HepG2 (cell line): ENCODE measurements around the gene OBSL1. TPM values are rescaled to one million over a fixed set of nuclear protein-coding genes. Genes with fewer than 3 reads are reported as not detected.

Experiments
- ARNTL ChIP-seq: sonication (generic); formaldehyde crosslinking; IDR thresholded peaks from 2 replicates; pipeline ENCODE4 v1.4.0; 2020; ENCODE audit warnings: mild to moderate bottlenecking, missing genetic modification reagents
- BCL6 ChIP-seq: IDR thresholded peaks from 2 replicates; pipeline ENCODE4 v1.6.1; 2016; ENCODE audit warnings: missing genetic modification reagents, missing compliant biosample characterization
- BRF2 ChIP-seq: sonication (generic); formaldehyde crosslinking; IDR thresholded peaks from 2 replicates; pipeline ENCODE4 v1.8.1; 2022; ENCODE audit warnings: mild to moderate bottlenecking, missing genetic modification reagents
- CHCHD3 ChIP-seq: sonication (generic); formaldehyde crosslinking; IDR thresholded peaks from 2 replicates; pipeline ENCODE4 v1.8.0; 2022; ENCODE audit warnings: mild to moderate bottlenecking, missing genetic modification reagents, moderate library complexity
- FUBP1 ChIP-seq: sonication (generic); formaldehyde crosslinking; IDR thresholded peaks from 2 replicates; pipeline ENCODE4 v1.5.1; 2020; ENCODE audit warnings: missing genetic modification reagents, mild to moderate bottlenecking, borderline replicate concordance
- HMG20B ChIP-seq: conservative IDR thresholded peaks from 2 replicates; pipeline ENCODE4 v1.6.1; 2016; ENCODE audit warnings: missing genetic modification reagents, missing compliant biosample characterization
- PAWR ChIP-seq: sonication (generic); formaldehyde crosslinking; IDR thresholded peaks from 2 replicates; pipeline ENCODE4 v1.4.0; 2020; ENCODE audit warnings: missing genetic modification reagents, mild to moderate bottlenecking, borderline replicate concordance
- TBL1XR1 ChIP-seq: fragments of 150-350 bp; IDR thresholded peaks from 2 replicates; pipeline ENCODE4 v1.6.1; 2014; ENCODE audit warnings: borderline replicate concordance, low read length; ENCODE audit not compliant: partially characterized antibody
- ZFP36L2 ChIP-seq: sonication (generic); formaldehyde crosslinking; IDR thresholded peaks from 2 replicates; pipeline ENCODE4 v1.4.0; 2020; ENCODE audit warnings: missing genetic modification reagents
- ZNF180 ChIP-seq: sonication (generic); formaldehyde crosslinking; IDR thresholded peaks from 2 replicates; pipeline ENCODE4 v1.4.0; 2020; ENCODE audit warnings: low read depth, missing genetic modification reagents, borderline replicate concordance
- ZNF20 ChIP-seq: sonication (generic); formaldehyde crosslinking; IDR thresholded peaks from 2 replicates; pipeline ENCODE4 v1.4.0; 2020; ENCODE audit warnings: mild to moderate bottlenecking, moderate library complexity, missing genetic modification reagents
- ZNF432 ChIP-seq: sonication (generic); formaldehyde crosslinking; IDR thresholded peaks from 2 replicates; pipeline ENCODE4 v1.5.0; 2020; ENCODE audit warnings: missing genetic modification reagents, mild to moderate bottlenecking, borderline replicate concordance
- ZNF484 ChIP-seq: sonication (generic); formaldehyde crosslinking; IDR thresholded peaks from 2 replicates; pipeline ENCODE4 v1.5.1; 2020; ENCODE audit warnings: mild to moderate bottlenecking, low read depth, missing genetic modification reagents, borderline replicate concordance
- ZNF629 ChIP-seq: sonication (generic); formaldehyde crosslinking; conservative IDR thresholded peaks from 2 replicates; pipeline ENCODE4 v1.5.0; 2020; ENCODE audit warnings: missing genetic modification reagents
- polyA plus RNA-seq, 8 experiments: library from polyadenylated mRNA; depleted of rRNA in 3 of 8; stranded (reverse) in 7 of 8; unstranded in 1 of 8; fragments of >200 nt; fragmentation: Illumina TruSeq in 4 of 8; extraction: Trizol in 4 of 8; gene quantifications; 2 replicates each; pipeline versions ENCODE4 v1.2.1 to v1.2.3, GENCODE V29; 2011 to 2016; ENCODE audit warnings: low read depth in 4 of 8, missing spikeins in 1 of 8, mixed read lengths in 1 of 8; ENCODE audit not compliant: insufficient read depth in 1 of 8
- total RNA-seq, 5 experiments: library from RNA; depleted of rRNA; stranded (reverse); fragments of >200 nt; fragmentation: Illumina TruSeq; extraction: Trizol; gene quantifications; 2 replicates each; pipeline ENCODE4 v1.2.3, GENCODE V29; 2016; ENCODE audit warnings: low read depth in 1 of 5
- TF ChIP-seq, protein P1 (sequence below): sonication (generic); formaldehyde crosslinking; IDR thresholded peaks from 2 replicates; pipeline ENCODE4 v1.8.0; 2022; ENCODE audit warnings: mild to moderate bottlenecking, missing genetic modification reagents, moderate library complexity
- TF ChIP-seq, protein P2 (sequence below): sonication (generic); formaldehyde crosslinking; IDR thresholded peaks from 2 replicates; pipeline ENCODE4 v1.4.0; 2020; ENCODE audit warnings: missing genetic modification reagents, borderline replicate concordance
- TF ChIP-seq, protein P3 (sequence below): sonication (generic); formaldehyde crosslinking; IDR thresholded peaks from 2 replicates; pipeline ENCODE4 v1.5.1; 2020; ENCODE audit warnings: missing genetic modification reagents, mild to moderate bottlenecking, borderline replicate concordance
- TF ChIP-seq, protein P4 (sequence below): sonication (generic); formaldehyde crosslinking; IDR thresholded peaks from 2 replicates; pipeline ENCODE4 v1.8.0; 2022; ENCODE audit warnings: missing genetic modification reagents, mild to moderate bottlenecking, borderline replicate concordance
- TF ChIP-seq, protein P5 (sequence below): sonication (generic); formaldehyde crosslinking; IDR thresholded peaks from 2 replicates; pipeline ENCODE4 v1.5.0; 2020; ENCODE audit warnings: missing genetic modification reagents

OBSL1 gene
- total and polyA plus RNA-seq, 2 of the 13 experiments (the other 11 are each of a cell fraction or from before 2014, with no cell fraction given): 86.7 to 218 TPM

GRCh38 chr2:219543596-219544358 is 27.6 kb downstream of the OBSL1 start, which contains the start of the genes CHPF and TMEM198 (continued):
- peak; percentile 75; the same call in 1 of the 2 replicates for TF ChIP-seq ZFP36L2 (CRISPR knock-in tag)
- TF ChIP-seq ZNF629 (CRISPR knock-in tag): no peak
- TF ChIP-seq ZNF20 (CRISPR knock-in tag): no peak
- TF ChIP-seq ZNF180 (CRISPR knock-in tag): peak; percentile 87; the same call in 1 of the 2 replicates
- no peak for TF ChIP-seq ZNF432 (CRISPR knock-in tag)
- TF ChIP-seq CHCHD3 (CRISPR knock-in tag): no peak
- no peak for TF ChIP-seq TBL1XR1
- TF ChIP-seq HMG20B: no peak
- peak; percentile 90; the same call in 1 of the 2 replicates for TF ChIP-seq BRF2 (CRISPR knock-in tag)
- TF ChIP-seq BCL6 (CRISPR knock-in tag): peak; percentile 76
- TF ChIP-seq PAWR: 0 out of 2 replicates have a peak, but pooled peaks have one; percentile 41
- TF ChIP-seq, protein P1, sequence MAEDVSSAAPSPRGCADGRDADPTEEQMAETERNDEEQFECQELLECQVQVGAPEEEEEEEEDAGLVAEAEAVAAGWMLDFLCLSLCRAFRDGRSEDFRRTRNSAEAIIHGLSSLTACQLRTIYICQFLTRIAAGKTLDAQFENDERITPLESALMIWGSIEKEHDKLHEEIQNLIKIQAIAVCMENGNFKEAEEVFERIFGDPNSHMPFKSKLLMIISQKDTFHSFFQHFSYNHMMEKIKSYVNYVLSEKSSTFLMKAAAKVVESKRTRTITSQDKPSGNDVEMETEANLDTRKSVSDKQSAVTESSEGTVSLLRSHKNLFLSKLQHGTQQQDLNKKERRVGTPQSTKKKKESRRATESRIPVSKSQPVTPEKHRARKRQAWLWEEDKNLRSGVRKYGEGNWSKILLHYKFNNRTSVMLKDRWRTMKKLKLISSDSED (CRISPR knock-in tag): no peak
- TF ChIP-seq, protein P2, sequence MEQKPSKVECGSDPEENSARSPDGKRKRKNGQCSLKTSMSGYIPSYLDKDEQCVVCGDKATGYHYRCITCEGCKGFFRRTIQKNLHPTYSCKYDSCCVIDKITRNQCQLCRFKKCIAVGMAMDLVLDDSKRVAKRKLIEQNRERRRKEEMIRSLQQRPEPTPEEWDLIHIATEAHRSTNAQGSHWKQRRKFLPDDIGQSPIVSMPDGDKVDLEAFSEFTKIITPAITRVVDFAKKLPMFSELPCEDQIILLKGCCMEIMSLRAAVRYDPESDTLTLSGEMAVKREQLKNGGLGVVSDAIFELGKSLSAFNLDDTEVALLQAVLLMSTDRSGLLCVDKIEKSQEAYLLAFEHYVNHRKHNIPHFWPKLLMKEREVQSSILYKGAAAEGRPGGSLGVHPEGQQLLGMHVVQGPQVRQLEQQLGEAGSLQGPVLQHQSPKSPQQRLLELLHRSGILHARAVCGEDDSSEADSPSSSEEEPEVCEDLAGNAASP (CRISPR knock-in tag): peak; percentile 76; the same call in 1 of the 2 replicates
- TF ChIP-seq, protein P3, sequence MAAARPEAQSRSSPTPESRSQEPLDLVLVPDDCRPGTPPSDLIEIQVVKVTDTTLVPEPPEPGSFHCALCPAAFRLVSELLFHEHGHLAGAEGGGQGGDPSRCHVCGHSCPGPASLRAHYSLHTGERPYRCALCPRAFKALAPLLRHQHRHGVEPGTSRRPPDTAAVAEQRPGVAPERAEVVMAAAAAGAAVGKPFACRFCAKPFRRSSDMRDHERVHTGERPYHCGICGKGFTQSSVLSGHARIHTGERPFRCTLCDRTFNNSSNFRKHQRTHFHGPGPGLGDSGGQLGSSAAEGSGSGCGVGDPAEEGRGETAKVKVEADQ (CRISPR knock-in tag): peak; percentile 60; the same call in 1 of the 2 replicates
- peak; percentile 61 for TF ChIP-seq ARNTL (CRISPR knock-in tag)
- no peak for TF ChIP-seq FUBP1 (CRISPR knock-in tag)
- TF ChIP-seq, protein P4, sequence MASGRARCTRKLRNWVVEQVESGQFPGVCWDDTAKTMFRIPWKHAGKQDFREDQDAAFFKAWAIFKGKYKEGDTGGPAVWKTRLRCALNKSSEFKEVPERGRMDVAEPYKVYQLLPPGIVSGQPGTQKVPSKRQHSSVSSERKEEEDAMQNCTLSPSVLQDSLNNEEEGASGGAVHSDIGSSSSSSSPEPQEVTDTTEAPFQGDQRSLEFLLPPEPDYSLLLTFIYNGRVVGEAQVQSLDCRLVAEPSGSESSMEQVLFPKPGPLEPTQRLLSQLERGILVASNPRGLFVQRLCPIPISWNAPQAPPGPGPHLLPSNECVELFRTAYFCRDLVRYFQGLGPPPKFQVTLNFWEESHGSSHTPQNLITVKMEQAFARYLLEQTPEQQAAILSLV (CRISPR knock-in tag): no peak; the same call in 1 of the 2 replicates
- TF ChIP-seq, protein P5, sequence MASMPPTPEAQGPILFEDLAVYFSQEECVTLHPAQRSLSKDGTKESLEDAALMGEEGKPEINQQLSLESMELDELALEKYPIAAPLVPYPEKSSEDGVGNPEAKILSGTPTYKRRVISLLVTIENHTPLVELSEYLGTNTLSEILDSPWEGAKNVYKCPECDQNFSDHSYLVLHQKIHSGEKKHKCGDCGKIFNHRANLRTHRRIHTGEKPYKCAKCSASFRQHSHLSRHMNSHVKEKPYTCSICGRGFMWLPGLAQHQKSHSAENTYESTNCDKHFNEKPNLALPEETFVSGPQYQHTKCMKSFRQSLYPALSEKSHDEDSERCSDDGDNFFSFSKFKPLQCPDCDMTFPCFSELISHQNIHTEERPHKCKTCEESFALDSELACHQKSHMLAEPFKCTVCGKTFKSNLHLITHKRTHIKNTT (CRISPR knock-in tag): no peak
- TF ChIP-seq ZNF484 (CRISPR knock-in tag): no peak
